ENCODE data around the gene RASSF5. TPM values are rescaled to one million over a fixed set of nuclear protein-coding genes. Genes with fewer than 3 reads are reported as not detected.

RASSF5 gene
- total RNA-seq, 1 experiment from 2014 or later = 12.4 TPM

DNA sequence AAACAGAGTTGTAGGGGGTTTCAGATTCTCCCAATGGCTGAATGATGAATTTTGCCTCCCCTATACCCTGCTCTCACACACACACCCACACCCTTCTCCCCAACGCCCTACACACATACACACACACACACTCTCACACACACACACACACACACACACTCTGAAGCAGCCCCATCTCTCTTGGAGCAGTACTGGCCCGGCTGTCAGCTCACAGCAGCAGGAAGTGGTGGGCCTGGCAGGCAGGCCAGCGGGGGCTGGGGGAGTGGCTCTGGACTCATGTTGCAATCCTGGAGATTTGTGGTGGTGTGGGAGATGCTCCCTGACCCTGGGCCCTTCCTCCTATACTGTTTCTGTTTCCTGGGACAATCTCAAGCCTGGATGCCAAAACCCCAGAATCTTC is 34.9 kb upstream of the RASSF5 start:
- no TSS peak for BruUV-seq (replicated peaks)
- Histone ChIP-seq H3K27ac (no peak overlapping the region), H3K4me2 (peak overlapping the region; percentile 27), H3K4me1 (replicated peaks; ENCODE audit: insufficient read depth) (peaks cover 37% of the 10 kb centered on the region), H3K9me3 (ENCODE audit: insufficient read depth, low read depth) (no peaks in the 10 kb centered on the region), H3K79me2 (ENCODE audit: low read depth) (no peaks in the 10 kb centered on the region; the same call in 1 of the 2 replicates), H3K9me2 (ENCODE audit: insufficient read depth) (no peaks in the 10 kb centered on the region), H3F3A (ENCODE audit: insufficient read depth, low read depth) (peaks cover 18% of the 10 kb centered on the region), H3K27me3 (ENCODE audit: insufficient read depth, low read depth) (no peaks in the 10 kb centered on the region), H3K36me3 (ENCODE audit: low read depth) (peaks cover 6% of the 10 kb centered on the region; the same call in 1 of the 2 replicates), H3K4me3 (no peak overlapping the region), H2AFZ (no peak overlapping the region), H4K20me1 (ENCODE audit: insufficient read depth) (no peaks in the 10 kb centered on the region; the same call in 1 of the 2 replicates)
- TF ChIP-seq, protein P1, sequence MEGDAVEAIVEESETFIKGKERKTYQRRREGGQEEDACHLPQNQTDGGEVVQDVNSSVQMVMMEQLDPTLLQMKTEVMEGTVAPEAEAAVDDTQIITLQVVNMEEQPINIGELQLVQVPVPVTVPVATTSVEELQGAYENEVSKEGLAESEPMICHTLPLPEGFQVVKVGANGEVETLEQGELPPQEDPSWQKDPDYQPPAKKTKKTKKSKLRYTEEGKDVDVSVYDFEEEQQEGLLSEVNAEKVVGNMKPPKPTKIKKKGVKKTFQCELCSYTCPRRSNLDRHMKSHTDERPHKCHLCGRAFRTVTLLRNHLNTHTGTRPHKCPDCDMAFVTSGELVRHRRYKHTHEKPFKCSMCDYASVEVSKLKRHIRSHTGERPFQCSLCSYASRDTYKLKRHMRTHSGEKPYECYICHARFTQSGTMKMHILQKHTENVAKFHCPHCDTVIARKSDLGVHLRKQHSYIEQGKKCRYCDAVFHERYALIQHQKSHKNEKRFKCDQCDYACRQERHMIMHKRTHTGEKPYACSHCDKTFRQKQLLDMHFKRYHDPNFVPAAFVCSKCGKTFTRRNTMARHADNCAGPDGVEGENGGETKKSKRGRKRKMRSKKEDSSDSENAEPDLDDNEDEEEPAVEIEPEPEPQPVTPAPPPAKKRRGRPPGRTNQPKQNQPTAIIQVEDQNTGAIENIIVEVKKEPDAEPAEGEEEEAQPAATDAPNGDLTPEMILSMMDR (conservative IDR thresholded peaks at IDR 0.05) = no peak
- no peak for TF ChIP-seq EZH2 (IDR thresholded peaks at IDR 0.05; ENCODE audit: low read depth)
- intact Hi-C loops (cut with micrococcal nuclease; ENCODE audit: unreplicated experiment) = no loop called here
- CTCF ChIA-PET = no interaction called here
- POLR2A ChIA-PET (ENCODE audit: unreplicated experiment) = no interaction called here
- peak in 1 of 2 experiments; percentile 28 for DNase-seq

DNA sequence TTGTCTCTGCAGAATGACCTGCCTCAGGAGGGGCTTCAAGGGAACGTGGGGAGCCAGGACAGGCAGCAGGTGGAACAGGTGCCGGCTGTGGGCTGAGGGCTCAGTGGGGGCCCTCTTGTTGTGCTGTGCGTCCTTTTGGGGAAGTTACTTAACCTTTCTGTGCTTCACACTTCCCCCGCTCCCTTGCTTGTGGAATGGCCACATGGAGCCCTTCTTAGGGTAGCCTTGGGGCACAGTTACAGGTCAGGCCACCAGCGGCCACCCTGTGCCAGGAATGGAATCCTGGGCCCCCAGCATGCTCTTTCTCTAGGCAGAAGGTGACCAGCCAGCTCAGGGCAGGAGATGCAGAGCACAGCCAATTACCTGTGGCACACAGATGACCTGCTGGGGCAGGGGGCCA is 34.4 kb upstream of the RASSF5 start:
- Histone ChIP-seq H3F3A (ENCODE audit: insufficient read depth, low read depth) (peaks cover 18% of the 10 kb centered on the region), H3K9me3 (ENCODE audit: insufficient read depth, low read depth) (no peaks in the 10 kb centered on the region), H3K79me2 (ENCODE audit: low read depth) (no peaks in the 10 kb centered on the region; the same call in 1 of the 2 replicates), H3K4me1 (replicated peaks; ENCODE audit: insufficient read depth) (peaks cover 37% of the 10 kb centered on the region), H3K27me3 (ENCODE audit: insufficient read depth, low read depth) (no peaks in the 10 kb centered on the region), H3K36me3 (ENCODE audit: low read depth) (peaks cover 6% of the 10 kb centered on the region; the same call in 1 of the 2 replicates), H3K4me2 (peak overlapping the region; percentile 27; the same call in 1 of the 2 replicates), H3K9me2 (ENCODE audit: insufficient read depth) (no peaks in the 10 kb centered on the region), H4K20me1 (ENCODE audit: insufficient read depth) (no peaks in the 10 kb centered on the region; the same call in 1 of the 2 replicates), H3K4me3 (no peak overlapping the region), H3K27ac (no peak overlapping the region), H2AFZ (no peak overlapping the region)
- no TSS peak for BruUV-seq (replicated peaks)
- ChIA-PET POLR2A (ENCODE audit: unreplicated experiment) (no interaction called here), CTCF (no interaction called here)
- DNase-seq = peak in 1 of 2 experiments; percentile 24
- intact Hi-C loops (cut with micrococcal nuclease; ENCODE audit: unreplicated experiment) = no loop called here
- no peak for TF ChIP-seq EZH2 (IDR thresholded peaks at IDR 0.05; ENCODE audit: low read depth)
- TF ChIP-seq, protein P1 (conservative IDR thresholded peaks at IDR 0.05) = no peak

DNA sequence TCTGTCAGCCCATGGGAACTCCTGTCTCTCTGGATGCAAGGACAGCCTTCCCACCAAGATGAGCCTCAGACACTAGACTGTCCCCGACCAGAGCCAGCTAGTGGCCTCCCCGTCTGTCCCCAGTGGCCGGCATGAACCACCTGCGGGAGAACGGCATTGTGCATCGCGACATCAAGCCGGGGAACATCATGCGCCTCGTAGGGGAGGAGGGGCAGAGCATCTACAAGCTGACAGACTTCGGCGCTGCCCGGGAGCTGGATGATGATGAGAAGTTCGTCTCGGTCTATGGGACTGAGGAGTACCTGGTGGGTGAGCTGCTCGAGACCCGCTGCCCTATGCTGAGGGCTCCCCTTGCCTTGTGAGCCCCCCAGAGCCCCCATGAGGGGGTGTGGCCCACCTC is 31.3 kb upstream of the RASSF5 start:
- H3K4me3 ChIP-seq = no peak overlapping the region
- intact Hi-C loops (cut with micrococcal nuclease; ENCODE audit: unreplicated experiment) = loop anchor here (5.0 kb wide), 1 partner anchor 436 kb away; no protein-coding TSS in a partner anchor
- no TSS peak for BruUV-seq (replicated peaks)
- no peaks in the 10 kb centered on the region; the same call in 1 of the 2 replicates for H3K79me2 ChIP-seq (ENCODE audit: low read depth)
- no peak overlapping the region for H3K27ac ChIP-seq
- H2AFZ ChIP-seq = no peak overlapping the region
- DNase-seq = no peak
- no peak overlapping the region for H3K4me2 ChIP-seq
- peaks cover 19% of the 10 kb centered on the region for H3K4me1 ChIP-seq (replicated peaks; ENCODE audit: insufficient read depth)
- no peak for TF ChIP-seq EZH2 (IDR thresholded peaks at IDR 0.05; ENCODE audit: low read depth)
- TF ChIP-seq, protein P1 (conservative IDR thresholded peaks at IDR 0.05) = no peak
- H3K27me3 ChIP-seq (ENCODE audit: insufficient read depth, low read depth) = no peaks in the 10 kb centered on the region
- CTCF ChIA-PET = no interaction called here
- POLR2A ChIA-PET (ENCODE audit: unreplicated experiment) = no interaction called here
- H3F3A ChIP-seq (ENCODE audit: insufficient read depth, low read depth) = no peaks in the 10 kb centered on the region
- peaks cover 6% of the 10 kb centered on the region; the same call in 1 of the 2 replicates for H3K36me3 ChIP-seq (ENCODE audit: low read depth)
- no peaks in the 10 kb centered on the region for H3K9me2 ChIP-seq (ENCODE audit: insufficient read depth)
- peaks cover 3% of the 10 kb centered on the region; the same call in 1 of the 2 replicates for H4K20me1 ChIP-seq (ENCODE audit: insufficient read depth)
- no peaks in the 10 kb centered on the region for H3K9me3 ChIP-seq (ENCODE audit: insufficient read depth, low read depth)

Data from PC-9 (cell line).